Non-pigmented ciliary epithelial cell (primary cell): Measurements from ENCODE around the gene ICAM5.

Source experiments
- DNase-seq: peaks from one replicate; pipeline ENCODE4 v3.0.0-alpha.2; 2010; ENCODE audit warnings: low read depth

ICAM5 gene

DNA sequence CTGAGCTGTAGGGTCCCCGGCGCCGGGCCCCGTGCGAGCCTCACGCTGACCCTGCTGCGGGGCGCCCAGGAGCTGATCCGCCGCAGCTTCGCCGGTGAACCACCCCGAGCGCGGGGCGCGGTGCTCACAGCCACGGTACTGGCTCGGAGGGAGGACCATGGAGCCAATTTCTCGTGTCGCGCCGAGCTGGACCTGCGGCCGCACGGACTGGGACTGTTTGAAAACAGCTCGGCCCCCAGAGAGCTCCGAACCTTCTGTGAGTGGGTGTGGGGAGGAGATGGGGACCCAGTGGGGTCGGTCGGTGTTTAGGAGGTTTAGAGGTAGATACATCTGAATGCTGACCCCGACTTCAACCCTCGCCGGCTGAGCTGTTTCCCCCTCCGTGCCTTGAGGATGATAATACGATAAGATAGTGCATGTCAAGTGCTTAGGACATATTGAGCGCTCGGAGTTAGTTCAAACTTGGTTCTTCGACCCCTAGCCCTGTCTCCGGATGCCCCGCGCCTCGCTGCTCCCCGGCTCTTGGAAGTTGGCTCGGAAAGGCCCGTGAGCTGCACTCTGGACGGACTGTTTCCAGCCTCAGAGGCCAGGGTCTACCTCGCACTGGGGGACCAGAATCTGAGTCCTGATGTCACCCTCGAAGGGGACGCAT, 1.9 kb downstream of the ICAM5 start:
- DNase-seq, result no peak

DNA sequence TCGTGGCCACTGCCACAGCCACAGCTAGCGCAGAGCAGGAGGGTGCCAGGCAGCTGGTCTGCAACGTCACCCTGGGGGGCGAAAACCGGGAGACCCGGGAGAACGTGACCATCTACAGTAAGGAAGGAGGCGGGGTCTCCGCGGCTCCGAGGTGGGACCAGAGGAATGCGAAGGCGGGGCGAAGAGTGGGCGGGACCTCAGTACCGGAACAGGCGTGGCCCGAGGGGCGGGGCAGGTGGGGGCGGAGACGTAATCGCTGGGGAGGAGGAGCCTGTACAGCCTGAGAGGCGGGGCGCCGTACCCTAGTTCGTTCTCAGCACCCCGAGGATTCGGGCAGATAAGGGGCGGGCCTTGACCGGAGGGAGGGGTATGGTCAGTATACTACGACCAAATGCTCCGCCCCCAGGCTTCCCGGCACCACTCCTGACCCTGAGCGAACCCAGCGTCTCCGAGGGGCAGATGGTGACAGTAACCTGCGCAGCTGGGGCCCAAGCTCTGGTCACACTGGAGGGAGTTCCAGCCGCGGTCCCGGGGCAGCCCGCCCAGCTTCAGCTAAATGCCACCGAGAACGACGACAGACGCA, 2.5 kb downstream of the ICAM5 start:
- DNase-seq, result no peak

DNA sequence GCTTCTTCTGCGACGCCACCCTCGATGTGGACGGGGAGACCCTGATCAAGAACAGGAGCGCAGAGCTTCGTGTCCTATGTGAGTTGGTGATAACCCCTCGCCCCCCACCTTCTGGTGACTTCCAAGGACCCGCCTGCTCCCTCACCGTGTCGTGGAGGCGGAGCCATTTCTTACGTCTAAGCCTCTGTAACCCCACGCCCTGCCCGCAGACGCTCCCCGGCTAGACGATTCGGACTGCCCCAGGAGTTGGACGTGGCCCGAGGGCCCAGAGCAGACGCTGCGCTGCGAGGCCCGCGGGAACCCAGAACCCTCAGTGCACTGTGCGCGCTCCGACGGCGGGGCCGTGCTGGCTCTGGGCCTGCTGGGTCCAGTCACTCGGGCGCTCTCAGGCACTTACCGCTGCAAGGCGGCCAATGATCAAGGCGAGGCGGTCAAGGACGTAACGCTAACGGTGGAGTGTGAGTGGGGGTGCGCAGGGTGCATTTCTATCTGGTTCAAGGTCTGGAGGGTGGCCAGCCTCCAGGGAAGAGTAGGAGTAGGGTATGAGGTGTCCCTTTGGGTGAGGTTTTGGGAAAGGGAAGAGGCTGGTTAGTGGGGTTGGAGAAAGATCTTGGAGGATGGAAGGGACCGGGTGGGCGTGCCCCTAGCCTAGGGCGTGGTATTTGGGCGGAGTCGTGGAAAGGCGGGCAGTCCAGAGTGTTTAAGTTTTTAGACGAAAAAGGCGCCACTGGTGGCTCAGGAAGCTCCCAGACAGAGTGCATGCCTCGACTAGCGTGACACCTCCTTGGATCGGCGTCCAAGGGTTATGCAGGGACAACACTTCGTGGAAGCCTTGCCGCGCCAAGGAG, 3.3 kb downstream of the ICAM5 start:
- no peak for DNase-seq

DNA sequence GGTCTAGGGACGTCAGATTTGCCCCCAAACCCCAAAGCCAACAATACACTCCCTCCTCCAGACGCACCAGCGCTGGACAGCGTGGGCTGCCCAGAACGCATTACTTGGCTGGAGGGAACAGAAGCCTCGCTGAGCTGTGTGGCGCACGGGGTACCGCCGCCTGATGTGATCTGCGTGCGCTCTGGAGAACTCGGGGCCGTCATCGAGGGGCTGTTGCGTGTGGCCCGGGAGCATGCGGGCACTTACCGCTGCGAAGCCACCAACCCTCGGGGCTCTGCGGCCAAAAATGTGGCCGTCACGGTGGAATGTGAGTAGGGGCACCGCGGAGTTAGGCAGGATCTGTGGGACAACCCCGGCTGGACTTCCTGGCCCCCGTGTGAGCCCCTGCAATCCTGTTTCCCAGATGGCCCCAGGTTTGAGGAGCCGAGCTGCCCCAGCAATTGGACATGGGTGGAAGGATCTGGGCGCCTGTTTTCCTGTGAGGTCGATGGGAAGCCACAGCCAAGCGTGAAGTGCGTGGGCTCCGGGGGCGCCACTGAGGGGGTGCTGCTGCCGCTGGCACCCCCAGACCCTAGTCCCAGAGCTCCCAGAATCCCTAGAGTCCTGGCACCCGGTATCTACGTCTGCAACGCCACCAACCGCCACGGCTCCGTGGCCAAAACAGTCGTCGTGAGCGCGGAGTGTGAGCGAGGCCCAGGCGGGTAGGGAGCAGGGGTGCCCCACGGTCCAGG, 4.0 kb downstream of the ICAM5 start:
- DNase-seq, result no peak

DNA sequence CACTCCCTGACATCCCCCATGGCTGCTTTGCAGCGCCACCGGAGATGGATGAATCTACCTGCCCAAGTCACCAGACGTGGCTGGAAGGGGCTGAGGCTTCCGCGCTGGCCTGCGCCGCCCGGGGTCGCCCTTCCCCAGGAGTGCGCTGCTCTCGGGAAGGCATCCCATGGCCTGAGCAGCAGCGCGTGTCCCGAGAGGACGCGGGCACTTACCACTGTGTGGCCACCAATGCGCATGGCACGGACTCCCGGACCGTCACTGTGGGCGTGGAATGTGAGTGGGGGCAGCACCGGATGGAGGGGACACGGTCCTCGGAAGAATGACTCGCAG, 4.6 kb downstream of the ICAM5 start:
- DNase-seq, result no peak

DNA sequence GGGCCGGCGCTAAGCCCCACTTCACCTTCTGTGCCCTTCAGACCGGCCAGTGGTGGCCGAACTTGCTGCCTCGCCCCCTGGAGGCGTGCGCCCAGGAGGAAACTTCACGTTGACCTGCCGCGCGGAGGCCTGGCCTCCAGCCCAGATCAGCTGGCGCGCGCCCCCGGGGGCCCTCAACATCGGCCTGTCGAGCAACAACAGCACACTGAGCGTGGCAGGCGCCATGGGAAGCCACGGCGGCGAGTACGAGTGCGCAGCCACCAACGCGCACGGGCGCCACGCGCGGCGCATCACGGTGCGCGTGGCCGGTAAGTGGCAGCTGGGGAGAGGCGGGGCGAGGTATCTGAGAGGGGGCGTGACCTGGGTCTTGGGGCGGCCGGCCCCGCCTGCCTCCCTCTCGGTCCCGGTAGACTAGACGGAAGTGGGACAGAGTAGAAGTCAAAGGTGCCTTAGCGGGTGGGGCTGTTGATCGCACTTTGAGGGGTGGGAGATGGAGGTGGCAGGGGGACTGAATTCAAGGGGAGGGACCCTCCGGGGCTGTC, 5.6 kb downstream of the ICAM5 start:
- DNase-seq, result no peak

DNA sequence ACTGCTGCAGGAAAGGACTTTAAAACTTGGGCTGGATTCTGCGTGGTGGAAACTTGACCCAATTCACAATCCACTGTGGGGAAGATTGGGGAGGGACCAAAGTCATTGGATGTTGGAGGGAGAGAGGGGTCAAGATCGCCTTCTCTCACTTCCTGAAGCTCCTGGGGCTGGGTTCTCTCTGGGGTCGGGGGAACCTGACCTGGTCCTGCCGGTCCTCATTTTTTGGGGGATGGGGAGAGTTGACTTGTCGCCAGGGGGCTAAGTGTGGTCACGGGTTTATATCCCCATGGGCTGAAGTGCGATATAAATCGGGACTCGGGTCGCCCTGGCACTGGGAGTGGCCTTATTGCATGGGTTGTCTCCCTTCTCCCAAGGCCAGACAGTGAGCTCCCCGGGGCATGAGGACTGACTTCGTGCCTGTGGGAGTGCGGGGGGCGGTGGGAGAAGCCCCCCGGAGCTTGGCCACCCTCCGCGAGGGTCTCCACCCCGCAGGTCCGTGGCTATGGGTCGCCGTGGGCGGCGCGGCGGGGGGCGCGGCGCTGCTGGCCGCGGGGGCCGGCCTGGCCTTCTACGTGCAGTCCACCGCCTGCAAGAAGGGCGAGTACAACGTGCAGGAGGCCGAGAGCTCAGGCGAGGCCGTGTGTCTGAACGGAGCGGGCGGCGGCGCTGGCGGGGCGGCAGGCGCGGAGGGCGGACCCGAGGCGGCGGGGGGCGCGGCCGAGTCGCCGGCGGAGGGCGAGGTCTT, 6.3 kb downstream of the ICAM5 start:
- DNase-seq, result no peak

DNA sequence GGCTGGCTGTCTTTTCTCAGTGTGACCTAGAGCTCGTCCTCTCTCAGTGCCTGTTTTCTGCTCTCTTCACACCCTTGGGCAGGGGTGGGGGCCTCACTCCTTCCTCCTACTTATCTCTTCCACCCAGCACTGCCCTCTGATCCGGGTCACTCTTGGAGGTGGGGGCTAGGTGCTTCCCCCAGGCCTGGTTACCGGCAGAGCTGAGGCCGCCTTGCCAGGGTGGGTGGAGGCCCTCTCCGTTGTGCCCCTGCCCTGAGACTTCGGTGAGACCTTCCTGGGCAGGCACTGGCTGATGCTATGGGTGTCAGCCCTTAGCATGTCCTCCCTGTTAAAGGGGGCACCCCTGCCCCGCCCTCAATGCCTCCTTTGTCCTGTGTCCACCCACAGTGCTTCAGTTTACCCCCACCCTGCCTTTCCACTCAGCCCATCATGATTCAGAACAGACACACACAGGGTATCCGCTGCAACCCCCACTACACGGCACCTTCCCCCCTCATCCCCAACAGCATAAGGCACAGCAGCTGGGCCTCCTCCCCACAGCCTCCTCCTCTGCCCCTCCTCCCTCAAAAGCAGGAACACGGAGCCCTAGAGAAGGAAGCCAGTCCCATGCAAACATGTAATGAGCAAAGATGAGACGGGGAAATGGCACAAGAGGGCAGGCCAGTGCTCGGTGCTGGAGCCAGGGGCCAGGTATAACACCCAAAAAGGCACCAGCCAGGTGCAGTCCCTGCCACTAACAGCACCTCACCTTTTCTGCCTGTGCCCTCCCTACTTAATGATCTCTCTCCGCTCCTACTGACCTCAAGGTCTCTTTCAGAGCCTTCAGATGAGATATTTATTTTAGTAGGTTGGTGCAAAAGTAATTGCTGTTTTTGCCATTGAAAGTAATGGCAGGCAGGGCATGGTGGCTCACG, 10.1 kb downstream of the ICAM5 start:
- no peak for DNase-seq

DNA sequence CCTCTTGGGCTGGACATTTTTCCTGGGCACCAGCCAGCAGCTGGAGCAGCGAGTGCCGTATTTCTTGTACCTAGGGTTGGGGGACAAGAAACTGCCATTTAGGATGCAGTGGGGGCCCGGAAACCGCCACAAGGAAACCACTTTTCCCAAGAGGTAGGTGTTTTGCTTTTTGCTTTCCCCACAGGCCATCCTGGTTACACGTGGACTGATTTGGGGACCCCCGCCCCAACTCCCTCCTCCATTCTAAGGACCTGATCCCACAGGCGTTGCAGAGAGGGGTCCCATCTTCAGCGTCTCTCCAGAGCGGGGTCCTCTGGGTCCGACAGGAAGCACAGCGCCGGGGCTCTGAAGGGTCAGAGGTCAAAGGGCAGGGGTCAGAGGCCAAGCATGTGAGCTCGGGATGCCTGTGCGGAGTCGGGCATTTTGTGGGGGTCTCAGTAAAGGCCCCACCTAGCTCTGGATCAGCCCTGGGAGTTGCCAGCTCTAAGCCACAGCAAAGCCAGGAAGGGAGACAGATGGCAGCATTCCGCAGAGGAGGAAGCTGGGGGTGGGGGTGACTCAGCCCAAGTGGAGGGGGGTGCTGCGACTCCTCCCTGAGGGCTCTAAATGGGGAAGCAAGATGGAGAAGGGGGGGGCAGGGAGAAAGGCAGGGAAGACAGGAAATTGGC, 15.5 kb downstream of the ICAM5 start:
- DNase-seq, result no peak

DNA sequence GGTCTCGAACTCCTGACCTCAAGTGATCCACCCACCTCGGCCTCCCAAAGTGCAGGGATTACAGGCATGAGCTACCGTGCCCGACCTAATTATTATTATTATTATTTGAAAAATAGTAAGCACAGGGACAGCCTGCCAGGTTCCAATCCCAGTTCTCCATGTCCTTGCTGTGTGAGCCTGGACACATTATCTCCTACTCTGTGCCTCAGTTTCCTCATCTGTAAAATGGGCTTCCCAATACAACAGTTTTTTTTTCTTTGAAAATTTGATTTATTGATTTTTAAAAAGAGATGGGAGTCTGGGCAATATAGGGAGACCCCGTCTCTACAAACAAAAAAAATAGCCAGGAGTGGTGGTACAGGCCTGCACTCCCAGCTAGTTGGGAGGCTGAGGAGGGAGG, 16.6 kb downstream of the ICAM5 start:
- no peak for DNase-seq

DNA sequence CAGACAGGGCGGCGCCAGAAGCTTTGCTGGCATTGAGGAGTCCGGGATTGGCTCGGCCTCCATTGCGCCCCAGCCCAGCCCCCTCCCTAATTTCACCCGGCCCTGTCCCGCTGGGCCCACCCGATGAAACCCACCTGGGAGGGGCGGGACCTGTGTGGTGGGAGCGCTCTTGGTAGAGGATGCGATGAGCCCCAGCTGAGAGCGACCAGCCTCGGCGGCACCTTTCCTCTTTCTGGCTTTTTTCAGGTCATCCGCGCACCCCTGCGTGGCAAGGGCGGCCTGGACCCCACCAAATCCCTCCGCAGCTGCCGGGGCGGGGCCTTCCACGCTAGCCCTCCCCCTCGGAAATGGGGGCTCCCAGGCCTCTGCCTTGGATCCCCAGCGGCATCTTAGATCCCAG, 19.7 kb downstream of the ICAM5 start, which contains the start of gene ZGLP1:
Gene ZGLP1 (minus strand): TSS at position 393 of the 400 bp plus-strand sequence.
- DNase-seq, result no peak

DNA sequence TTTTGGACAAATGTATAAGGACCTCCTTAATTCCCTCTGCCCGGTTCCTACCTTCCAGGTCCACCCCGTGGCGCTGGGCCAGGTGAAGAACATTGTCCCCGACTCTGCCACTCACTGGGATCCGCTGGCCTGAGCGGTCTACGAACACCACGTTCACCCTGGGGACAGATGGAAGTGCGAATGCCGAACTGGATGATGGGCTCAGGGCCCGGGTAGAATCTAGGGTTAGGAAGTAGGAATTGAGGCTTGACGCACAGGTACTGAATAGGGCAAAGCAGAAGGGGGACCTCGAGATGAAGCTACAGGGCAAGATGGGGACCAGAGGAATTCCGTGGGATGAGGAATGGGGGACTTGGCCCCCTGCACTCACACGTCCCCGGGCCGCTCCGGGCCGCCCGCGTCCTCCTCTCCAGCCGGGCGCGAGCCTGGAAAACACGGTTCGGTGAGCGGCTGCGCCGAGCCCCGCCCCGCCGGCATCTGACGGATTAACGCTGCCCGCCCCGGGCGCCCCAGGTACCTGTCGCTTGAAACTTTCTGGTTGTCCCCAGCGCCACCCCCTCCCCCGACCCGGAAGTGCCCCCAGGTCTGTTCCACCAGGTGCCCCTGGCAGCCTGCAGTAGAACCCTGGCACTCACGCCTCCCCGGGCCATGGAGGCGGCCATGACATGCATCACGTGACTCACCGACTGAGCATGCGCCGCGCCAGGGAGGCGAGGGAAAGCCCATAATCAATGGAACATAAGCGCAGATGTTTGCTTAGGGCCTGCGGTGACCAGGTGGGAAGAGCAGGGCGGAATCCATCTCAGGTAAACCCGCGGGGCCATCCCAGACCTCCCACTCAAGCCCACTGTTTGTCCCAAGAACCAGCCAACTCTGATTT, 25.8 kb downstream of the ICAM5 start, which contains the start of gene FDX2:
Gene FDX2 (minus strand): TSS at position 681 of the 880 bp plus-strand sequence. CDS start 19 bp downstream, at position 662.
- no peak for DNase-seq

DNA sequence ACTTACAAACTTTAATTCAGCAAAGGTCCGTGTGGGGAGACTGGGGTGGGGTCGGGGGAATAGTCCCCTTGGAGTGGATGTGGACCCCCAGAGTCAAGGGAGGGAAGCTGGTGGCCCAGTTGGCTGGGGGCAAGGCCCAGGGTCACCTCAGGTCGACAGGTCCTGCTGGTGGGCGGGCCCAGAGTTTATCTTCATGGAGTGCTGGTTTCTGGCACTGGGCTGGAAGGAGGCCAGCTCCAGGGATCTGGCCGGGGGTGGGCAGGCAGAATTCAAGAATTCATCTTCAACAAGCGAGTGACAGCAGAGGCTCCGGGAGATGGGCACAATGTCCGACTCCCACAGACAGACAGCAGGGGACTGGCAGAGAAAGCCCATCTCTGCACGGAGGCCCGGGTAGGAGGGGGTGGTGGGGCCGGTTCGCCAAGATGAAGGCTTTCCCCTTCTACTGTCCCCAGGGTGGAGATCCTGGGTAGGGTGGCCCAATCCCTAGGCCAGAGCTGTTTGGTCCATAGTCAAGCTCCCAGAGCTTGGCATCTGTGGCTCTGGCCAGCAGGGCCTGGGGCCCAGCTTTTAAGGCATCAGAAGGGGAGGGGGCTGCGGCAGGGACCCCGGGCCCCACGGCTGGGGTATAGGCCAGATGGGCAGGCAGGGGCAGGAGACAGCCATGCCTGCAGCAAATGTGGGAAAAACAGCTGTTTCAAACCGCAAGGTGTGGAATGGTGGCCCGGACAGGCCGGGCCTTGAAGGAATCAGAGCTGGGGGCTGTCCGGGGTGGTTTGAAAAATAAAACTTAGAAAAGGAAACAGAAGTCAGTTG, 26.7 kb downstream of the ICAM5 start:
- DNase-seq, result no peak

DNA sequence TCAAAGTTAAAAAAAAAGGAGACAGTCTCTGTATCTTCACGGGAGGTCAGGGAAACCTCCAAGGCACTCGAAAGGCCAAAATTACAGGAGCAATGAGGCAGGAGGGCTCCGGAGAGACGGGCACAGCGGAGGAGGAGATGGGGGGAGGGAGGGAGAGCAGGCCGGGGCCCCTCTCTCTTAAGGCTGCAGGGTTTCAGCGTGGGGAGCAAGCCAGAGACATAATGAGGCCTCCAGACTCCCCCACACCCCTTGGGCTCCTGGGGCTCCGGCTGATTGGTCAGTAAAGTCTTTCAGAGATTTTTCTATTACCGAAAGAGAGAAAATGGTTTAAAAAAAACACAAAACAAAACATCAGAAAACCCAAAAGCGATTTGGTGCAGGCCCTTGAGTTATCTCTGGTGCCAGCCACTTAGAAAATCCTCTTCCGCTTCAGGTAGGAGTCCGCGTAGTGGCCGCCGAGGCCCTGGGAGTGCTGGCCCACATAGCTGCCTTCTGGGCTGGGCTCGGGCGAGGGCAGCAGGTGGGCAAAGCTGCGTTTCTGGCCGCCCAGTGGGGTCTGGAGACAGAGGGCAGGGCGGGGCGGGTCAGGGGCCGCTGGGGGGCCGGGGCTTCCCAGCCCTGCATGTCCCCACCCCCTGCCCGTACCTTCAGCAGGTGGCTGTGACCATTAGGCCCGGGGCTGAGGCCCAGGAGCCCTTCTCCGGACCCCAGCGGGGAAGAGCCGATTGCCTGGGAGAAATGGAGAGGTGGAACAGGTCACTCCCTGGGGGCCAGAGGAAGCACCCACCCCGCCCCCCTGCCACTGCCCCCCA, 27.5 kb downstream of the ICAM5 start:
- DNase-seq, result no peak

DNA sequence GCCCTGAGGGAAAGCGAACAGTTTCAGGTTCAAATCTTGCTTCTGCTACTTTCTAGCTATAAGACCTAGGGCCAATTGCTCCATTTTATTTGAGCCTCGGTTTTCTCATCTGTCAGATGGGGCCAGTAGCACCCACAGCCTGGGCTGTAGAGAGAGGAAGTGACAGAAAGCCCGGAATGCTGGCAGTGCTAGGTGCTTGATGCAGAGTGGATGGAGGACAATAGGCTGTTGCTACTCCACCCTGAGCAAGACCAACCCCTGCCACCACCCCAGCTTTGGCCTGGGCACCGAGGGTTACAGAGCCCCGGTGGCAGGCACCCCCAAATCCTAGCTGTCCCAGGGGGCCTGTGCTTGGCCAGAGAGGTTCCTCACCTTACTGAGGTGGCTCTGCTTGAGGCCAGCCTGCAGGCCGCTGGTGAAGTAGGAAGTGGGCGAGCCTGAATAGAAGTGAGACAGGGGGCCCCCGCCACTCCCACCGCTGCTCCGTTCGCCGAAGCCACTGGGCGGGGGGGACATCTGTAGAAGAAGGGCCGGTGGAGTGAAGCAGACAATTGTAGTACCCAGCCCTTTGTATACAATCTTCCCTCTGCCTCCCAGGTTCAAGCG, 28.2 kb downstream of the ICAM5 start:
- no peak for DNase-seq

DNA sequence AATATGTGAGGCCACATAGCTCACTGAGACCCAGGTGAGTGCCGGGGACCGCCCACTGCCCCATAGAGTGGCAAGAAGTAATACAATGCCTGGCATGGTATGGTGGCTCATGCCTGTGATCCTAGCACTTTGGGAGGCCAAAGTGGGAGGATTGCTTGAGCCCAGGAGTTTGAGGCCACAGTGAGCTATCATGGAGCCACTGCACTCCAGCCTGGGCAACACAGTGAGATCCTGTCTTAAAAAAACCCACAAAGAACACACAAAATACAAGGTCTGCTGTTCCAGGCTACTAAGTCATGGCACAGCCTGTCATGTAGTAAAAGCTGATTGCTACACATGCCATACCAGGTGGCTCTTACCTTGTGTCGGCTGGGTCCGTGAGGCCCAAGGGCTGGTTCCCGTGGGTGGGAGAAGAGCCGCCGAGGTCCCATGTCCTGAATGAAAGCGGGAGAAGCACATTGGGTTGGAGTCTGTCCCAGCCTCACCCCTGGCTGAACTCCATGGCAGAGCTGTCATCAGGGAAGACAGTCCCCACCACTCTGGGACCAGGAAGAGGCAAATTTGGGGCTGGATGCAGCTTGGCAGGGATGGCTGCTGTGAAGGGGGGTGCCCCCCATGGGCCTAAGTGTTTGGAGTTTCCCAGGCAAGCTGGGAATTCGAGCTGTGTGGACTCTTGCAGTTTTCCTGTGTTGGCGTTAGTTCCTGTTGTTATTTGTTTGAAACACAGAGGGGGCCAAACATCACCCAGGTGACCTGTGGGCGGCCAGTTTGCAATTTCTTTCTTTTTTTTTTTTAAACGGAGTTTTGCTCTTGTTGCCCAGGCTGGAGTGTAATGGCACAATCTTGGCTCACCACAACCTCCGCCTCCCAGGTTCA, 29.3 kb downstream of the ICAM5 start:
- no peak for DNase-seq
